GM18519 (cell line): ENCODE measurements around the gene RAPSN.
A peak's percentile ranks its signal among the peaks of the same experiment; 100 is the strongest.

Experiments used
- ATAC-seq: cut with Tn5 transposase; IDR thresholded peaks from one replicate; pipeline ENCODE4 v1.9.1; 2021; ENCODE audit warnings: mild to moderate bottlenecking, moderate library complexity; ENCODE audit not compliant: unreplicated experiment, low FRiP score

The RAPSN gene

DNA sequence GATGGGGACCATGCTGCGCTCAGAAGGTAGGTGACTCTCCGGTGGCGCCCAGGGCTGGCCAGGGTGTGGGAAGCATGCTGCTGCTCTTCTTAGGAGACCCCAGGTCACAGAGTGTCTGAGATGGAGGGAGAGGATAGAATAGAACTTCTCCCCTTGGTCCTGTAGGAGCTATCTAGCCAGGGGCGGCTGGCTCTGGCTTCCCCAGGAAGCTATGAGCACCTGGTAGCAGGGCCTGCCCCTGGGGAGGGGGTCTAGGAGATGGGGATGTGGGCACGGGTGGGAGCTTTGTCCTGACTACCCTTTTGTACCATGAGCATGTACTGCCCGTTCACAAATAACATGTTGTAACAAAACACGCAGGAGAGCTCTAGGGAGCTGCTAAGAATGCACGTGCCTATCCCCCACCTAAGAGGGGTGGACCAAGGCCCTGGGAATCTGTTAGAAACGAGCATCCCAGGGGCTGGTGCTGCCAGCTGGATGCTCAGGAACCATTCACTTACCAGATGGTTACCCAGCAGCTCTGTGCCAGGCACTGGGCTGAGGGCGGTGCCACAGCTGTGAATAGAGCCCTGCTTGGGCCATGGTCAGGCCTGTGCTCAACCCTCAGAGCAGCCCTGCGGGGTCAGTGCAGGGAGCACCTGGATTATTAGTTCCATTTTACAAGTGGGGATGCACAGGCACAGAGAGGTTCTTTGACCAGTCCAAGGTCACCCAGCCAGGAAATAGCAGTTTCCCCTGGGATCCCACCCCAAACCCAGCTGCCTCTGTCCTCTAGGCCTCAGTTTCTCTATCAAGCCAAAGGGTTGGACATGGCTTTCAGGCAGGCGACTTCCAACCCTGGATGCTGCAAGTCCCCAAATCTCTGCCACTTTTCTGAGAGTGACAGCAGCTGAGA lies 38.3 kb downstream of the RAPSN start:
- no peak for ATAC-seq

DNA sequence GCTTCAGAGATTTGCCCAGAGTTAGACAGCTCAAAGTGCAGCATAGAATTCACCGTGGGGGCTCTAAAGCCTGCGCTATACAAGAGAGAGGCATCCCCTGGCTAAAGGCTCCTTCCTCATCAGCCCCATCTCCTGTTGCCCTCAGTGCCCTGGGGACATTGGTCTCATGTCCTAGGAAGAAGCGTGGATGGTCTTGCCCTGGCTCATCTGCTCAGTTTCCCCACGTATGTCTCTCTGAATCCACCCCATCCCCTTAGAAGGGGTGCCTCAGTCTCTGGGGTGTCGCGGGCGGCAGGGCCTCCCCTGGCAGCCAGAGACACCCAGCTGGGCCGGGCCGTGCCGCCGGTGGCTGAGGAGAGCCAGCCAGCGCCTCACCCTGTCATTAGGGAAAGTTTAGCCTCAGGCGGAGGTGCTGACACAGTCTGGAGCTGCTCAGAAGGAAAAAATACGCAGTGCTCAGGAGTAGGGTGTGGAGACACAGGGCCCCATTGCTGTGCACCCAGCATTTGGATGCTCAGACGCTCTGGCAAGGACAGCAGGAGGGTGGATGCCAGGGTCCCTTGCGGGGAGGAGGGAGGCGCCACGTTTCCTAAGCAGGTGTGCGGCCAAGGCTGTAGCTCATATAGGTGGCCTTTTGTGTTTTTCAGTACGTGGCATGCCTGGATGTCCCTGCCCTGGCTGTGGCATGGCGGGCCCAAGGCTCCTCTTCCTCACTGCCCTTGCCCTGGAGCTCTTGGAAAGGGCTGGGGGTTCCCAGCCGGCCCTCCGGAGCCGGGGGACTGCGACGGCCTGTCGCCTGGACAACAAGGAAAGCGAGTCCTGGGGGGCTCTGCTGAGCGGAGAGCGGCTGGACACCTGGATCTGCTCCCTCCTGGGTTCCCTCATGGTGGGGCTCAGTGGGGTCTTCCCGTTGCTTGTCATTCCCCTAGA lies 39.2 kb downstream of the RAPSN start:
- no peak for ATAC-seq

DNA sequence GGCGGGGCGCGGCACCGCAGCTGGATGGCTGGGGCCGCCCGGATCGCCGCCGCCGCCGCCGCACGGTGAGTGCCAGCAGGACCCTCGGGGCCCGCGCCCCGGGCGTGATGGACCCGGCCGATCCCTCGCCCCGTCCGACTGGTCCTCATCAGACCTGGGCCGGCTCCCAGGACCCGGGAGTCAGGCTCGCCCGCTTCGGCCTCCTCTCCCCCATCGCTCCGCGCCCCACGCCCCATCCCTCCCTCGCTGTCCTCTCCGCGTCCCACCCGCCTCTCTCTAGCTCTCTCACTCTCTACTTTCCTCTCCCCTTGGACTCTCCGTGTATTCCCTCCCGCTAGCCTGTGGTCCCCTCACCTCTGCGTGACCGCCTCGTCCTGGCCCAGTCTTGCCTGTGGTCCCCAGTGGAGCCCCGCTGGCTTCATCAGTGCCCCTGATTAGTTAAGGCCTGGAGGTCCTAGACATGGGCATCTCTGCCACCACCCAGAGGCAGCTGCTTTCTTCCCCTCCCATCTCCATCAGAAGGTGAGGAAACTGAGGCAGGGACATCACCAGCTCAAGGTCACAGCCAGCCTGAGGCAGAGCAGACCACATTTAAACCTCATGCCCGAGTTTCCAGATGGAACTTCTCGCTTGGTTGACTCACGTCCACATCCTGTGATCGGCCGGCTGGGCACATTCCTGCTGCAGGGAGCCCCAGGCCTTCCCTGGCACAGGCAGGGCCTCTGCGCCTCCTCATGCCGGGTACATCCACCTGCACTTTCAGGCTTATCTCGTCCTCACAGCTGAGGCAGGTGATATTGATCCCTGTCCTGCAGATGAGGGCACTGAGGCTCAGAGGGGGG lies 40.1 kb downstream of the RAPSN start:
- no peak for ATAC-seq

DNA sequence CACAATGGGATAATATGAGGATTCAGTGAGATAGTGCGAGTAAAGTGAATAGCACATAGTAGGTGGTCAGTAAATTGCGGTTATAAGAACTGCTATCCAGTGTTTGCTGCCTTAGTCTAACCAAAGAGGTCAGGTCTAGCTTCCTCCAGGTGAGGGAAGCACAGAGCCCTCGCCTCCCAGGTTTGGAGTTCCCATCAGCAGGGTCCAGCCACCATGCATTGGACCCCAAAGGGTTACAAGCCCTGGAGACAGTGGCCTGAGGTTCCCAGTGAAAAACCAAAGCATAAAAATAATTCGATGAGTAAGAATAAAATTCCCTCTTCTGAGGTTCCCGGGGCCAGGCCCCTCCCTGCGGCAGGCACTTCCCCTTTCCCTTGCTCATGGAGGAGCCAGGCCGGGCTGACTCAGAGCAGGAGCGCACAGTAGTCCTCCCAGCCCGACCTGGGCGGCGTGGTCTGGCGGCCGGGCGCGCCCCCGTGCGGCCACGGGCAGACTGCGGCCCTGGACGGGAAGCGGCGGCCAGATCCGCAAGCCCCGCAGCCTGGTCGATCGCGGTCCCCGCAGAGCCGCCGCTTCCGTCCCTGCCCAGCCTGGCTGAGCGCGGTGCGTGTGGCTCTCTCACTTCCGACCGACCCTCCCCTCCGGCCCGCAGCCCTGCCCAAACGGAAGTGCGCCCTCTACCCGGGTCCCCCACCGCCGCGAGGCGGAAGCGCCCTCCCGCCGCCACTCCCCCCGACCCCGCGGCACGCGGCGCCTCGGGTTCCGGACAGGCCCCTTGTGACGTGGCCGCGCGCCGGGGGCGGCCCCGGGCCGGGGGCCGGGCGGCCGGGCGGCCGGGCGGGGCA lies 41.0 kb downstream of the RAPSN start, which contains the start of gene SLC39A13:
SLC39A13 (plus strand) TSS at position 845 of the 845 bp plus-strand sequence. CDS start 1,505 bp downstream, outside the sequence.
- peak; percentile 69 for ATAC-seq

DNA sequence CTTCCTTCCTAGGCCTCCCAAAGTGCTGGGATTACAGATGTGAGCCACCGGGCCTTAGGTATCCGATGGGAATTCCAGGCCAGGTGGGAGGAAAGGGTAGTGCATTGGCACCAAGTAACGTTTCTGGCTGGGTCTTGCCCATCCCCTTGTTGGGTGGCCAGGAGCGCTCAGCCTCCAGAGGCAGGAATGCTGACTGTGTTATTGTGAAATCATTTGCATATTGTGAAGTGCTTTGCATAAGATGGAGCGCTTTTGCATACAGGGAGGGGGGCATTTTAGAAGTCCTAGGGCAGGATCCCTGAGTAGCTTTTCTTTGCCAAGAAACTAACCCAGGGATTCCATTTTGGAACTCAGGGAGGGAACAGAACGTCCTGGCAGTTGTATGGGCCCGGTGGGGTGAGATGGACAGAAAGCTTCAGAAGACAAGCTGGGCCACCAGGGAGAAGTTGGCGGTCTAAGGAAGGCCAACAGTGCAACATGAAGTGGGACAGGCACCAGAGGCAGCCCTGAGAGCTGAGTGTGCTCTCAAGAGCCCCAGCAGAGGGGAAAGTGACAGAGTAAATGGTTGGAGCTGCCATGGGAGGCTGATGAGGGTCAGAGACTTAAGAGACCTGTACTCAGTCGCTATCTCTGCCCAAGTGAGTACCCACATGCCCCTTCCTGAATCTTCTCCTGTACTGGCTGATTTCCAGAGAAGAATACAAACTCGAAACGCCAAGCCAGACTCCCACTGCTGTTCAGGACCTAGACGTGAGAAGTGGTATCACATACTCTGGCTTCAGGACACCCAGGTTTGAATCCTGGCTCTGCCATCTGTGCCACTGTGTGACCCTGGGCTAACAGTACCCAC lies 41.8 kb downstream of the RAPSN start:
- ATAC-seq, result no peak

DNA sequence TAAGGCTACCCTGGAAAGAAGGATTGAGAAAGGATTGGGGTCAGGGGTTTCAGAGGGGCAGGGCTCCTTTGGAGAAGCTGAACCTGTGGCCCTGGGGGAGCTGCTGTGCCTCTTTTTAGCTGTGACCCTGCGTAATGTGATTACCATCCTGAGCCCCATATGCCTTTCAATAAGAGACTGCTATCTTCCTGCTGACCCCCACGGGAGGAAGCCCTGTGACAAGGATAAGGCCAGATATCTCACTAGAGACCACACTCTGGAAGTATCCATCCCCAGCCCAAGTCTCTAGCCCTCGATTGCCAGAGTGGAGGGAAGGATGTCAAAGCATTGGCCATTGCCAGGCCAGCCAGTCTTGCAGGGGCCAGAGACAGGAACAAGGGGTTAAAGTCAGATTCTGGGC lies 45.4 kb downstream of the RAPSN start:
- no peak for ATAC-seq

DNA sequence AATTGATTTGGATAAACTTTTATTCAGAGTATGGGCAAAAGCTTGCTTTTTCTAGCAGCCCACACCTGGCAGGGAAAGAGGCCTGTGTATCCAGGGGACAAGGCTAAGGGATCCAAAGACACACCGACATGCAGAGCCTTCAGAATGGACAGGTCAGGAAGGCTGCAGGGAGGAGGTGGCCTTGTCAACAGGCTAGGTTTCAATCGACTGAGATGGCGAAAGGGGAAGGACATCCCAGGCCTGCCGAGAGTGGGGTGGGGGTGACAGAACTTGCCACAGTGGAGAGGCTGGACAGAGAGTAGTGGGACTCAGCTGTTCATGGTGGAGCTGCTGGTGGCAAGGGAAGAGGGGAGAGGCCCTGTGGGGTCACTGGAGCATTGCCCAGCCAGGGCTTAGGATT lies 45.8 kb downstream of the RAPSN start:
- ATAC-seq, result no peak

DNA sequence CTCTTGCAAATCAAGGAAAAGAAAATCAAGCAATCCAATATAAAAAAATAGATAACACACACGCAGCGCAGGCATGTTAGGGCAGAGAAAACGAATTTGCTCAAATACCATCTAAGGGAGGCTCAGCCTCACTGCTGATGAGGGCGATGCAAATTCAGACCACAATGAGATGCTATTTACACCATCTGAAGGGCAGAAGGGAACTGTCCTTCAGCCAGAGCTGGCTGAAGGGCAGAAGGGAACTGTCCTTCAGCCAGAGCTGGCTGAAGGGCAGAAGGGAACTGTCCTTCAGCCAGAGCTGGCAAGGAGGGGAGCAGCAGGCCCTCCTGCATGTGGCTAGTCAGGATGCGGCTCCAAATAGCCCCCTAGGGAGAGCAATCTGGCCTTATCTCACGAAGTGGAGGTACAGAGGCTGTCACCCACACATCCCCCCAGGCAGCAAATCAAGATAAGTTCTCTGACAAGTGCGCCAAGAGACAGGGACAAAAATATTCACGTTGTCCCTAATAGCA lies 48.1 kb downstream of the RAPSN start:
- ATAC-seq, result peak; percentile 67

DNA sequence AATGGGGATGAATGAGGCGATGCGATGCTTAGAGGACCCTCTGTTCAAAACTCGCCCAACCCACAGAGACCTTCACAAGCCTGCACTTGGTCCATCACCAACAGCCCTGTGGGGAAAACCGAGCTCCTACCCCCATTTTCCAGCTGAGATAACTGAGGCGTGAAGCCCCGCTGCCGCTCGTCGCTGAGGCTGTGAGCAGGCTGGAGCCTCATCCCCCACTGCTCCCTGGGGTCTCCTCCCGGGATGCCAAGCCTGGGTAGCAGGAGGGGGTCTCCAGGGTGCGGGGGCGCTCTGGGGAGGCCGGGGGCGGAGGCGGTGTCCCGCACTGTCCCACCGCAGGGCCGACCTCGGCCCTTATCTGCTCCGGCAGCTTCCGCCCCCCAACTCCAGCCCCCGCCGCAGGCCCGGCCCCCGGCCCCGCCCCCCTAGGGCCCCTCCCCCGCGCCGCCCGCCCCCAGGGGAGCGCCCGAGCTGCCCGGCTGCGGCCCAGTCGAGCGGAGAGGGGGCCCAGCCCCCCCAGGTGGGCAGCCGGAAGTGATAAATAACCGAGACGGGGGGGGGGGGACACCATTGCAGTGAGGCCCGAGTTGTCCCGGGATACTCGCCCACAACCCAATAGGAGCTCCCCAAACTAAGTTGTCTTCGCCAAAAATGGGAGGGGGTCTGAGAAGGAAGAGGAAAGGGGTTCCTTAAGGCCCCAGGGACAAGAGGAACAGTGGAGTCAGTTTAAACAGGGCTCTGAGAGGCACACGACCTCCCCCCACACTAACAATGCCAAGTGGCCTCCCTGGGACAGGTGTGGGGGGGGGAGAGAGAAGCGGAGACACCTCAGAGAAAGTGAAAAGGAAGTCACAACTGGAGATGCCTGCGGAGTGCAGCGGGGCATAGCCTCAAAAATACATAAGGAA lies 48.8 kb downstream of the RAPSN start:
- ATAC-seq, result peak; percentile 24

DNA sequence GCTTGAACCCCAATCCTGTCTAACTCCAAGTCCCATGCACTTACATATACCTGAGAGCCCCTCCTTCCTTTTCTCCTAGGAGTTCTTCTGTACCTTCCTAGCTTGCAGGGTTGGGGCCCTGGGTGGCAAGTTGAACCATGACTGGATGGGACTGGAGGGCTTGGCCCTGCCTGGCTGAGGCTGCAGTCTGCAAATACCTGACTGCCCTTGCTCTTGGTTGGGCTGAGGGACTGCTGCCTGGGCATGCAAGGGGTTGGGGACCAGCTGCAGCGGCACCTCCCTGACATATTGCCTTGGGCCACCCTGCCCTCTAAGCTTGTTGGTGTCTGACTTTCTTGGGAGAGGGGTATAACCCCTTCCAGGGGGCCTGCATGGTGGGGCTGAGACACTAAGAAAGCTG lies 50.4 kb downstream of the RAPSN start:
- ATAC-seq, result no peak

DNA sequence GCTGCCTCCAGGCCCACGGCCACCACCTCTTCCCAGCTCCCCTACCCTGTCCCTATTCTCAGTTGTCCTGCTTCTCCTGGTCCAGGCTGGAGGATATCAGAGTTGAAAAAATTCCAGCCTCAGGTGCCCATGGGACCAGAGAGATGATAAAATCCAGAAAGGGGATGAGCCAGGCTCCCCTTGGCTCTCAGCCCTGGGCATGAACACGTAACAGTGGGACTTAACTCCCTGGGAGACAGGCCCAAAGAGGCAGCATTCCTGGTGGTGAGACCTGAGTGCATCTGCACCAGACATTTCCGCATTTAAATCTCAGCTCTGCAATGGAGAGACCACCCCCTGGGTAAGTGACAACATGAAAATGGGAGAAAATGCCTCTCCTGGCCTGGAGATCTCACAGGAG lies 50.9 kb downstream of the RAPSN start:
- no peak for ATAC-seq

DNA sequence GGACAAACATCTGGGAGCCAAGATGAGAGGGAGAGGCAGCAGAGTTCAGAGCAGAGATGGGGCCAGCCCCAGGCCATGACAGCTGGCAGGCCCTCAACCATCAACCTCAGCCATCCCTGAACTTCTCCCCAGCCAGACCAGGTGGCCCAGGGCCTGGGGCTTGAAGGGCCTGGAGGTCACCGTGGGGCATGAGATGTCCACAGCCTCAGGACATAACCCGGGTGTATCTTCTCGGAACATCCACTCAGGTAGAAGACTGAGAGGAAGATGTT lies 53.0 kb downstream of the RAPSN start:
- no peak for ATAC-seq

DNA sequence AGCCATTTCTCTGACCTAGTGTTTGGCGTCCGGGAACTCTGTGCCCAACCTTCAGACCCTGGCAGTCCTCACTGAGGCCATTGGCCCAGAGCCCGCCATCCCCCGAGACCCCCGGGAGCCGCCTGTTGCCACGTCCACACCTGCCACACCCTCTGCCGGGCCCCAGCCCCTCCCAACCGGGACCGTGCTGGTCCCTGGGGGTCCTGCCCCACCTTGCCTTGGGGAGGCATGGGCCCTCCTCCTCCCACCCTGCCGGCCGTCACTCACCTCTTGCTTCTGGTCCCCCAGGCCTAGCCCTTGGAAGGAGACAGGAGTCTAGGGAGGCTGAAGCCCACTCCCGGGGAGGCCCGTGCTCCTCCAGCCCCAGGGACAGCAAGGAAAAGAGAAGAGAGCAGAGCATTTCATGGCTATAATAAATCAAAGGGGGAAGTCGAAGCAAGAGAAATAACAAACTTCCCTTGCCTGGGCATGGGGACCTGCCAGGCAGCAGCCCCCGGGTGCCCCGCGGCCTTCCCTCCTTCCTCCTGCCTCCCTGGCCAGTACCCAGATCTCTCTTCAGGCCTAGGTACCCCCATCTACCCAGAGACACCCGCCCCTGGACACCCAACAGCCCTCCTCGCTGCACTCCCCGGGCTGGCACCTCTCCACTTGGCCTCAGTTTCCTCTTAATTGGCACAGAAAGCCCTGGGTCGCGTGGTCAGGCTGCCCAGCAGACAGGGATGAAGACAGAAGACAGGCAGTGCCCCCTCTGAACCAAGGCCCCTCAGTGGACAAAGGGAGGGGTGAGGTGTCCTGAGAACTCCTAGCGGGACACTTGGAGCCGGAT lies 53.5 kb downstream of the RAPSN start:
- ATAC-seq, result no peak

DNA sequence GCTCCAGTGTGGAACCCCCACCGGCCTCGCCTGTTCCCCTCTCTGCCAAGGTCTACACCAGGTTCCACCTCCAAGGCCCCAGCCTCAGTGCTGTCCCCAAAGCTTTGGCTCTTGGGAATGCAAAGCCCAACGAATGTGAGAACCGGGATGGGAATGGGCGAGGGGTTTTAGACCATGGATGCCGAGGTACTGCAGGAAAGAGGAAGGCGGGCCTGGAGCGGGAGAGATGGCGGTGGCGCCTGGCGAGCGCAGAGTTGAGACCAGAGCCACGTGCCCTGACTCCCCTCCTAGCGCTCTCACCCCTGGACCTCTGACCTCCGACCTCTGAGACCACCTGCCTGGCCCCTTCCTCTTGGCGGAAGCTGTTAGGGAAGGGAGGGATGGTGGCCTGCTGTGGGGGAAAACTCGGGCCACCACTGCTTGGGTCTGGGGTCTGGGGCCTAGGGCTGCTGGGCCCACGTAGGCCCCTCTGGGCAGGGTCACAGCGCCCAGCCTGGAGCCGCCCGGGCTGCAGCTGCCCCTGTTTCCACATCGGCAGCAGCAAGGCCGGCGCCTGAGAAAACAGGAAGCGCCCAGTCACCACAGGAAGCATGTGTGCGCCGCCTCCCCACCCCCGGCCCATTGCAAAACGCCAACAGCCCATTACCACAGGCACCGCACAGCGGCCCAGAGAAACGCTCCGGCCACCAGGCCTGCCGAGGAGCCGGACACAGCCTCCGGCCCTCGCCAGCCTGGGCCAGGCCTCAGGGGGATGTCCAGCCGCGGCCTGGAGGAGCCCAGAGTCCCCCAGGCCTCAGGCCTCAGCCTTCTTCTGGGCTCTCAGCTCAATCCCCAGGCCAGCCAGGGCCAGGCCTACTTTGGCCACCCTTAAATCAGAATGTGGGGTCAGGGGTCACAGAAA lies 54.4 kb downstream of the RAPSN start:
- ATAC-seq, result no peak

DNA sequence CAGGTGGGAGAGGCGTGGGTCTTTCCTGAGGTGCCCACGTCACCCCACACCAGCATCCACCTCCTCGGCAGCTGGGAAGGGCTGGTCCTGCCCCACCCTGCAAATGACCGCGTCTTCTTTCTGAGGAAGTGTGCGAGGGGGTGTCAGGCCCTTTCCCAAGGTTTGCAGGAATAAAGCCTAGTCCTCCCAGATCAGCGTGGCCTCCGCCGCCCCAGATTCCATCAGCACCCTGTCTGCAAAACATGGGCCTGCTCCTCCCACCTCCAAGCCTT lies 55.0 kb downstream of the RAPSN start:
- ATAC-seq, result no peak
